ENCODE results near the gene PRKD3.

DNA sequence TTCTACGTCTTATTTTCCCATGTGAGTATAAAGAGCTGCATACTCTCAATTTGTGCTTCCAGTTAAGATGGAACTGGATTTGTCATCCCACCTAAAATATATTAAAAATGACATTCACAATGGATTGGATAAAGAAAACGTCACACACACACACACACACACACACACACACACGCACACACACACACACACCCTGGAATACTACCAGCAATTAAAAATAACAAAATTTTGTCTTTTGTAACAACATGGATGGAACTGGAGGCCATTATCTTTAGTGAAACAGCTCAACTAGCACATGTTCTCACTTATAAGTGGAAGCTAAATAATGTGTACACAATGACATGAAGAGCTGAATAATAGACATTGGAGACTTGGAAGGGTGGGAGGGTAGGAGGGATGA, 16.0 kb upstream of the PRKD3 start:
- TF ChIP-seq, protein P1, sequence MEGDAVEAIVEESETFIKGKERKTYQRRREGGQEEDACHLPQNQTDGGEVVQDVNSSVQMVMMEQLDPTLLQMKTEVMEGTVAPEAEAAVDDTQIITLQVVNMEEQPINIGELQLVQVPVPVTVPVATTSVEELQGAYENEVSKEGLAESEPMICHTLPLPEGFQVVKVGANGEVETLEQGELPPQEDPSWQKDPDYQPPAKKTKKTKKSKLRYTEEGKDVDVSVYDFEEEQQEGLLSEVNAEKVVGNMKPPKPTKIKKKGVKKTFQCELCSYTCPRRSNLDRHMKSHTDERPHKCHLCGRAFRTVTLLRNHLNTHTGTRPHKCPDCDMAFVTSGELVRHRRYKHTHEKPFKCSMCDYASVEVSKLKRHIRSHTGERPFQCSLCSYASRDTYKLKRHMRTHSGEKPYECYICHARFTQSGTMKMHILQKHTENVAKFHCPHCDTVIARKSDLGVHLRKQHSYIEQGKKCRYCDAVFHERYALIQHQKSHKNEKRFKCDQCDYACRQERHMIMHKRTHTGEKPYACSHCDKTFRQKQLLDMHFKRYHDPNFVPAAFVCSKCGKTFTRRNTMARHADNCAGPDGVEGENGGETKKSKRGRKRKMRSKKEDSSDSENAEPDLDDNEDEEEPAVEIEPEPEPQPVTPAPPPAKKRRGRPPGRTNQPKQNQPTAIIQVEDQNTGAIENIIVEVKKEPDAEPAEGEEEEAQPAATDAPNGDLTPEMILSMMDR (IDR thresholded peaks at IDR 0.05 in 8 of 11, conservative IDR thresholded peaks at IDR 0.05 in 3 of 11), result no peak
- TF ChIP-seq POLR2AphosphoS5 (IDR thresholded peaks at IDR 0.05), result no peak

Measured in spleen (tissue), 7 donors.